Measurements from ENCODE around the gene STOM. TPM values are rescaled to one million over a fixed set of nuclear protein-coding genes. Genes with fewer than 3 reads are reported as not detected.

STOM gene
- total RNA-seq, 2 donors from 2014 or later, result 26.6 to 35.6 TPM

- Histone ChIP-seq H3K27ac (ENCODE audit: low read depth, low read length) (no peak overlapping the region), H3K4me1 (ENCODE audit: control insufficient read depth, insufficient read depth, low read length) (peaks cover 8% of the 10 kb centered on the region), H3K36me3 (ENCODE audit: control insufficient read depth, insufficient read depth, low read length) (no peaks in the 10 kb centered on the region), H3K4me3 (ENCODE audit: low read length) (no peak overlapping the region), H3K9me3 (ENCODE audit: control insufficient read depth, low read length) (peaks cover 7% of the 10 kb centered on the region), H3K27me3 (ENCODE audit: control insufficient read depth, insufficient read depth, low read length, poor library complexity, severe bottlenecking) (no peaks in the 10 kb centered on the region), H3K9ac (ENCODE audit: extremely low read depth, low read length, poor library complexity, severe bottlenecking) (no peak overlapping the region)
- TF ChIP-seq CTCF (conservative IDR thresholded peaks at IDR 0.05), result peak; percentile 46
- peaks cover 9% of the 10 kb centered on the region for H3K9me3 Mint-ChIP-seq
- no peak overlapping the region for H3K4me3 Mint-ChIP-seq
- H3K4me1 Mint-ChIP-seq, result peaks cover 18% of the 10 kb centered on the region
- no peak overlapping the region for H3K27ac Mint-ChIP-seq
- no peak for DNase-seq
- no peaks in the 10 kb centered on the region for H3K27me3 Mint-ChIP-seq (ENCODE audit: insufficient read depth)
- WGBS, 2 experiments (ENCODE audit: insufficient coverage in 1 of 2, insufficient read length in 1 of 2), result 97% methylated on average over 3 of the region's 4 CpGs; no CpG with 5 or more reads in 1 of the 2 experiments
- peaks cover 8% of the 10 kb centered on the region for H3K36me3 Mint-ChIP-seq (ENCODE audit: low read depth)
Observed at GRCh38 chr9:121376214-121376830, 6.3 kb upstream of the STOM start.

GRCh38 chr9:121373011-121373729 lies 3.1 kb upstream of the STOM start:
- H3K4me1 ChIP-seq (ENCODE audit: control insufficient read depth, insufficient read depth, low read length), result peaks cover 8% of the 10 kb centered on the region
- H3K27me3 ChIP-seq (ENCODE audit: control insufficient read depth, insufficient read depth, low read length, poor library complexity, severe bottlenecking), result peaks cover 13% of the 10 kb centered on the region
- Mint-ChIP-seq H3K9me3 (peaks cover 12% of the 10 kb centered on the region), H3K27me3 (ENCODE audit: insufficient read depth) (peaks cover 16% of the 10 kb centered on the region), H3K4me3 (no peak overlapping the region), H3K27ac (no peak overlapping the region), H3K36me3 (ENCODE audit: low read depth) (peaks cover 5% of the 10 kb centered on the region), H3K4me1 (peaks cover 22% of the 10 kb centered on the region)
- no peak overlapping the region for H3K27ac ChIP-seq (ENCODE audit: low read depth, low read length)
- no peak for DNase-seq
- 84 to 90% methylated on average over 5 of the region's 5 CpGs for WGBS, 2 experiments (ENCODE audit: insufficient coverage in 1 of 2, insufficient read length in 1 of 2)
- no peak for TF ChIP-seq CTCF (conservative IDR thresholded peaks at IDR 0.05)
- no peaks in the 10 kb centered on the region for H3K36me3 ChIP-seq (ENCODE audit: control insufficient read depth, insufficient read depth, low read length)
- H3K9ac ChIP-seq (ENCODE audit: extremely low read depth, low read length, poor library complexity, severe bottlenecking), result no peak overlapping the region
- H3K4me3 ChIP-seq (ENCODE audit: low read length), result no peak overlapping the region
- H3K9me3 ChIP-seq (ENCODE audit: control insufficient read depth, low read length), result peaks cover 4% of the 10 kb centered on the region

- 92 to 94% methylated on average over 4 to 6 of the region's 6 CpGs for WGBS, 2 experiments (ENCODE audit: insufficient coverage in 1 of 2, insufficient read length in 1 of 2)
- no peak for DNase-seq
- H3K27ac ChIP-seq (ENCODE audit: low read depth, low read length), result no peak overlapping the region
- peaks cover 13% of the 10 kb centered on the region for H3K27me3 ChIP-seq (ENCODE audit: control insufficient read depth, insufficient read depth, low read length, poor library complexity, severe bottlenecking)
- Mint-ChIP-seq H3K36me3 (ENCODE audit: low read depth) (no peaks in the 10 kb centered on the region), H3K9me3 (peaks cover 7% of the 10 kb centered on the region), H3K4me1 (peaks cover 29% of the 10 kb centered on the region), H3K27me3 (ENCODE audit: insufficient read depth) (peaks cover 16% of the 10 kb centered on the region), H3K4me3 (no peak overlapping the region), H3K27ac (no peak overlapping the region)
- peaks cover 14% of the 10 kb centered on the region for H3K4me1 ChIP-seq (ENCODE audit: control insufficient read depth, insufficient read depth, low read length)
- H3K4me3 ChIP-seq (ENCODE audit: low read length), result no peak overlapping the region
- no peak overlapping the region for H3K9ac ChIP-seq (ENCODE audit: extremely low read depth, low read length, poor library complexity, severe bottlenecking)
- no peak for TF ChIP-seq CTCF (conservative IDR thresholded peaks at IDR 0.05)
- H3K36me3 ChIP-seq (ENCODE audit: control insufficient read depth, insufficient read depth, low read length), result no peaks in the 10 kb centered on the region
- H3K9me3 ChIP-seq (ENCODE audit: control insufficient read depth, low read length), result no peaks in the 10 kb centered on the region
Observed at GRCh38 chr9:121372239-121373010, 2.4 kb upstream of the STOM start.

All from endodermal cell (in vitro differentiated cells).